A673 (cell line): Measurements from ENCODE around the gene TLE2. TPM values are rescaled to one million over a fixed set of nuclear protein-coding genes. Genes with fewer than 3 reads are reported as not detected.

ENCODE experiments used
- BruUV-seq: library from RNA; stranded (reverse); fragments of 400-500 nt; replicated peaks from 2 replicates; lab custom pipeline; 2021; lab: Mats Ljungman, UMichigan
- CTCF ChIA-PET: fragments of 300-600 bp; sonication (Branson Sonifier 250); formaldehyde crosslinking; loops from one replicate; lab custom pipeline; 2022; ENCODE audit warnings: antibody characterized with exemption; lab: Charles Lee
- POLR2A ChIA-PET: fragments of 300-600 bp; sonication (Branson Sonifier 250); formaldehyde crosslinking; loops from one replicate; lab custom pipeline; 2022; ENCODE audit warnings: antibody characterized with exemption; ENCODE audit not compliant: low non-redundant PET; lab: Charles Lee
- DNase-seq: peaks from one replicate; pipeline ENCODE4 v3.0.0-alpha.2; 2015; ENCODE audit warnings: low spot score
- H3K27ac ChIP-seq: fragments of 200-600 bp; sonication (generic); 2 replicates; pipeline ENCODE4 v1.5.1; 2016; ENCODE audit warnings: mixed run types, low read depth, mild to moderate bottlenecking, mixed read lengths, antibody characterized with exemption, low read length; ENCODE audit not compliant: poor library complexity, severe bottlenecking
- H3K27me3 ChIP-seq: fragments of 200-600 bp; sonication (generic); replicated peaks from 2 replicates; pipeline ENCODE4 v1.6.1; 2017; ENCODE audit warnings: mixed run types, low read depth, mild to moderate bottlenecking, mixed read lengths, antibody characterized with exemption, low read length; ENCODE audit not compliant: insufficient read depth, poor library complexity
- H3K36me3 ChIP-seq: fragments of 200-600 bp; sonication (generic); 2 replicates; pipeline ENCODE4 v1.6.1; 2016; ENCODE audit warnings: mixed run types, mild to moderate bottlenecking, mixed read lengths, antibody characterized with exemption, low read length; ENCODE audit not compliant: insufficient read depth, poor library complexity, severe bottlenecking
- H3K4me1 ChIP-seq: fragments of 200-600 bp; sonication (generic); 2 replicates; pipeline ENCODE4 v1.6.1; 2017; ENCODE audit warnings: mixed run types, mild to moderate bottlenecking, mixed read lengths, antibody characterized with exemption, low read length; ENCODE audit not compliant: insufficient read depth, poor library complexity, severe bottlenecking
- H3K4me3 ChIP-seq: fragments of 200-600 bp; sonication (generic); 2 replicates; pipeline ENCODE4 v1.5.1; 2016; ENCODE audit warnings: low read depth, mixed run types, mild to moderate bottlenecking, mixed read lengths, low read length; ENCODE audit not compliant: poor library complexity, severe bottlenecking
- H3K9me3 ChIP-seq: fragments of 200-600 bp; sonication (generic); 2 replicates; pipeline ENCODE4 v1.6.1; 2016; ENCODE audit warnings: mixed run types, low read depth, mild to moderate bottlenecking, mixed read lengths, antibody characterized with exemption, low read length; ENCODE audit not compliant: poor library complexity, severe bottlenecking
- CTCF ChIP-seq: fragments of 300-800, 200-600 bp; sonication (generic); conservative IDR thresholded peaks from 2 replicates; pipeline ENCODE4 v1.5.1; 2017; ENCODE audit warnings: low read depth, mild to moderate bottlenecking, antibody characterized with exemption, low read length, moderate library complexity, mixed read lengths
- EZH2 ChIP-seq: fragments of 200-600 bp; sonication (generic); IDR thresholded peaks from 2 replicates; pipeline ENCODE4 v1.6.1; 2017; ENCODE audit warnings: borderline replicate concordance, low read depth, mild to moderate bottlenecking, mixed read lengths, antibody characterized with exemption, low read length; ENCODE audit not compliant: poor library complexity, severe bottlenecking
- intact Hi-C: fragments of 100-400 bp; cut with micrococcal nuclease; formaldehyde crosslinking; loops from one replicate; pipeline ENCODE4 v1.10.0; 2022; ENCODE audit not compliant: unreplicated experiment
- total RNA-seq: library from RNA; stranded (reverse); gene quantifications from 2 replicates; pipeline ENCODE4 v1.2.3, GENCODE V29; 2021

Gene TLE2
- total RNA-seq, 1 experiment from 2014 or later: 10.8 TPM

GRCh38 chr19:2982983-2983350 lies 46.1 kb downstream of the TLE2 start:
- CTCF ChIA-PET: interaction anchor here (1.0 kb wide), 1 partner anchor 30 kb away, joined by 3 read pairs; no protein-coding TSS in a partner anchor
- peak overlapping the region; percentile 22 for H3K27ac ChIP-seq

GRCh38 chr19:2982561-2982960 lies 46.5 kb downstream of the TLE2 start:
- Histone ChIP-seq H3K4me1 (peaks cover 33% of the 10 kb centered on the region), H3K27ac (peak overlapping the region; percentile 13), H3K27me3 (peaks cover 5% of the 10 kb centered on the region), H3K4me3 (peak overlapping the region; percentile 12), H3K9me3 (no peaks in the 10 kb centered on the region), H3K36me3 (no peaks in the 10 kb centered on the region)
- CTCF ChIA-PET: interaction anchor here (0.7 to 1.0 kb wide), 2 partner anchors 30 kb away, joined by 3 to 7 read pairs; no protein-coding TSS in a partner anchor
- no peak for DNase-seq
- BruUV-seq: no TSS peak
- POLR2A ChIA-PET: no interaction called here
- intact Hi-C loops: loop anchor here (5.0 kb wide), 1 partner anchor 55 kb away; no protein-coding TSS in a partner anchor
- TF ChIP-seq CTCF: no peak
- no peak for TF ChIP-seq EZH2

More at GRCh38 chr19:2982983-2983350, 46.1 kb downstream of the TLE2 start:
- H3K4me3 ChIP-seq: peak overlapping the region; percentile 12
- intact Hi-C loops: loop anchor here (5.0 kb wide), 1 partner anchor 54 kb away; no protein-coding TSS in a partner anchor
- no peaks in the 10 kb centered on the region for H3K36me3 ChIP-seq
- POLR2A ChIA-PET: no interaction called here
- DNase-seq: peak; percentile 91
- peaks cover 29% of the 10 kb centered on the region for H3K4me1 ChIP-seq
- H3K9me3 ChIP-seq: no peaks in the 10 kb centered on the region
- TF ChIP-seq CTCF (no peak), EZH2 (no peak)
- no TSS peak for BruUV-seq
- peaks cover 5% of the 10 kb centered on the region for H3K27me3 ChIP-seq

- BruUV-seq: no TSS peak
- intact Hi-C loops: loop anchor here (5.0 kb wide), 1 partner anchor 55 kb away; no protein-coding TSS in a partner anchor
- POLR2A ChIA-PET: no interaction called here
- no peak for DNase-seq
- H3K27ac ChIP-seq: no peak overlapping the region
- H3K9me3 ChIP-seq: no peaks in the 10 kb centered on the region
- CTCF ChIA-PET: interaction anchor here (0.6 to 0.7 kb wide), 2 partner anchors 30 to 91 kb away, joined by 3 to 7 read pairs; no protein-coding TSS in a partner anchor
- H3K27me3 ChIP-seq: peaks cover 4% of the 10 kb centered on the region
- TF ChIP-seq CTCF (no peak), EZH2 (no peak)
- H3K4me3 ChIP-seq: no peak overlapping the region
- H3K4me1 ChIP-seq: peaks cover 38% of the 10 kb centered on the region
- no peaks in the 10 kb centered on the region for H3K36me3 ChIP-seq
These were observed 47.2 kb downstream of the TLE2 start for GRCh38 chr19:2981898-2982297.
